Left colon (tissue), 2 donors: Measurements from ENCODE around the gene PRSS37. TPM values are rescaled to one million over a fixed set of nuclear protein-coding genes. Genes with fewer than 3 reads are reported as not detected.
"Not testable (repeated sequence)": the region's sequence is repeated elsewhere in the genome, so short reads cannot be mapped to it uniquely, and the experiment has no call there.

Source experiments
- ATAC-seq: fragments of 200-7000 bp; cut with Tn5 transposase; one replicate; pipeline ENCODE4 v1.9.1; 2020; ENCODE audit warnings: mild to moderate bottlenecking, moderate library complexity
- DNase-seq, 2 donors: peaks; one replicate each; pipeline ENCODE4 v3.0.0-alpha.2; 2020
- intact Hi-C, 2 donors: fragments of 100-400 bp; cut with DNase I in 1 of 2; cut with micrococcal nuclease in 1 of 2; formaldehyde crosslinking; loops; one replicate each; pipeline versions ENCODE4 v1.11.2 to v1.14.0; 2022; cut with DNase I, micrococcal nuclease
- long read RNA-seq: library from polyadenylated mRNA; unstranded; transcript quantifications from one replicate; pipeline ENCODE4 v2.0.0, GENCODE V29; 2021
- total RNA-seq, 2 donors: library from RNA; stranded (reverse); fragmentation: NEBNext Ultra II Directional; extraction: Animal tissue kit (Norgen Biotek cat#: 25700); gene quantifications; one replicate each; pipeline ENCODE4 v1.2.1, GENCODE V29; 2021
- donor health status: DM: no; HTN: no; CAD: no.
- donor health status: DM: yes; HTN: yes; CAD: no.

Gene PRSS37, protein sequence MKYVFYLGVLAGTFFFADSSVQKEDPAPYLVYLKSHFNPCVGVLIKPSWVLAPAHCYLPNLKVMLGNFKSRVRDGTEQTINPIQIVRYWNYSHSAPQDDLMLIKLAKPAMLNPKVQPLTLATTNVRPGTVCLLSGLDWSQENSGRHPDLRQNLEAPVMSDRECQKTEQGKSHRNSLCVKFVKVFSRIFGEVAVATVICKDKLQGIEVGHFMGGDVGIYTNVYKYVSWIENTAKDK
- total RNA-seq = not detected
- long read RNA-seq = 0 reads

DNA sequence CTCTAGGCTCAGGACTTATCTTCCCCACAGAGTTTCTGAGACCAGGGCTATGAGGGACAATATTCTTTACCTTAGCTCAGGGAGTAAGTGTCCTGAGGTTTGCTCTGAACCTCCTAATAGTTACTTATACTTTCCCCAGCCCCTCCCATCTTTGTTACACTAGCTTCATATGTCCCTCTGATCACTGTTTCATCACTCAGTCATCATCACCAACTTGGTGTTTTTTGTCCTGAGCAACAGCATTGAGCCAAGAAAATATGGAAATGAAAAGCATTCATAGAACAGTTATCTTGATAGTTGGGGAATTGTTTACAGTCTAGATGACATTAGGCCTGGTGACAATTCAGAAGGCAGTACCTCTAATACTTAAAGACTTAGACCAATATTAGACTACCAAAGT, at the start of gene PRSS37:
Gene PRSS37, minus strand, starts transcription at position 101 of the 400 bp plus-strand sequence. CDS start 436 bp downstream, outside the sequence.
- intact Hi-C loops = no loop called here
- DNase-seq = no peak
- ATAC-seq = no peak

DNA sequence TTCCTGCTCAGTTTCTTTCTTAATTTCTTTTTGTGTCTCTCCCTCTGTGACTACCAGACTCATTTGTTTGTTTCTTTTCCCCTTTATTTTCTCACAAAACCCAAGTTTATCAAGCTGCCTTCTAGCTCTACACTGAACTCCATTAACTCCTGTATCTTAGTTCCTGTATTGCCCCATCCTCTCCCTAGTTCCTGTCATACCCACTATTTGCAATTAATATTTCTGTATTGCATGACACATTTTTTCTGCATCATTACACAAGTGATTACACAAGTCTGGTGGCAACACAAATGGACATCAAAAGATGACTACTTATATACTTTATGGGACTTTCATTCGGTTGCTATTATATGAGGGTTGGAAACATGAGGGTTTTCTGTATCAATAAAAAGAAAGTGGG, 48.0 kb upstream of the PRSS37 start:
- intact Hi-C loops = no loop called here
- no peak for DNase-seq
- no peak for ATAC-seq

DNA sequence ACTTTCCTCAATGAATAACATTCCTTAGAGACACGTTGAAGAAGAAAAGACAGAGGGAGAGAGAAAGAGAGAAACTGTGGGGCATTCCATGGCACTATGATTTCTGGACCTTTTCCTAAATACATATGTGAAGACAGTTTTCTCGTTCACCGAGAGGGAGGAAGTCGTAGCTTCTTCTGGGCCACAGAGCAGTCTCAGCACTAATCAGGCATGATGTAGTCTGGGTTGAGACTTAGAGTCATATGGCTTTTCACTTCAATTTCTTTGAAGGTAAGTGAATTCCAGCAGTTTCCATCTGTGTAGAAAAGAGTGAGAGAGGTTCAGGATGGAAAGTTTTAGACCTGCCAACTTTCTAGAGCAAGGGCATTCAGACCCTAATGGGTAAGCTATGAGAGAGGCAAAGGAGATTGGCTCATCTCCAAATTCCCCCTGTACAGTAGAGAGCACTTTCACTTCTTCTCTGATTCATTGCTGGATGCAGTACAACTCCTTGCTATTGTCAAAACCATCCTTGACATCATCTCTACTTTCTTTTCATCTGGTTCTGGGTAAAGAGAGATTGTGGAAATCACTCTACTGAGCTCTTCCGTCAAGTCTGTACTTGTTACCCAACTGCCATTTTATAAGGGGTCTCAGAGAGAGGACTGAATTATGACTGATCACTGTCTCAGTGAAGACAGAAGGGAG, 43.4 kb upstream of the PRSS37 start:
- ATAC-seq = no peak
- intact Hi-C loops = no loop called here
- DNase-seq = no peak

DNA sequence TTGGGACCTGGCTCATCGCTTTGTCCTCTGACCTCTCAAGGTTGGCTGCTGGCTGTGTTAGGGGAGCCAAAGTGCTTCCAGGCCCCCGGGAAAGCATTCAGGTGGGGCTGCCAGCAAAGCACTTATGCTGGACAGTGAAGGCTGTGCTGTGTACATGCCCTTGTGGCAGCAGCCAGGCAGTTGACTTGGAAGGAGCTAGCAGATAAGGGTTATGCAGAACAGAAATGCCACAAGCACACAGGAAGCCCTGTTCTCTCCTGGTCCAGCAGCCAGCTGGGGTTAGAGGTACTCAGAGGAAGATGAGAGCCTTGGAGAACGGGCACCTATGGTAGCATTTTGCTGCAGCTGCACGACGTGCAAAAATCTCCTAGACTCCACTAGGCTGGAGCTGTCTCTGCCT, 39.7 kb upstream of the PRSS37 start:
- DNase-seq = no peak
- intact Hi-C loops = no loop called here
- ATAC-seq = no peak

DNA sequence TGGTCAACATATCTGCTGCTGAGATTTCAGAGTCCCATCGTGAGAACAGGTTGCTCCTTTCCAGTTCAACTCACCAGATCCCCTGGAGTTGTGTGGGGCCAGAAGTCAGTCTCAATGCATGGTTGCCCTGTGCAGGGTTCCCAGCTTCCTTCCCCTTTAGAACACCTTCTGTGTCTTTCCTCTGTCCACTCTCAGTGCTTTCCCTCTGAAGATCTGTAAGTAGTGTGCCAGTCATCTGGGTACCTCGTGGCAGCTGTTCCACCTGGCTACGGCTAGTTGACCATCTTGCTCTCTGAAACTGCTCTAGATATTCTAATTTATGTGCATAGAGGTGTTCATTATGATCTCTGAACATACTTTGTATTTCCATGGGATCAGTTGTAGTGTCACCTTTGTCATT, 36.1 kb upstream of the PRSS37 start:
- intact Hi-C loops = no loop called here
- ATAC-seq = no peak

DNA sequence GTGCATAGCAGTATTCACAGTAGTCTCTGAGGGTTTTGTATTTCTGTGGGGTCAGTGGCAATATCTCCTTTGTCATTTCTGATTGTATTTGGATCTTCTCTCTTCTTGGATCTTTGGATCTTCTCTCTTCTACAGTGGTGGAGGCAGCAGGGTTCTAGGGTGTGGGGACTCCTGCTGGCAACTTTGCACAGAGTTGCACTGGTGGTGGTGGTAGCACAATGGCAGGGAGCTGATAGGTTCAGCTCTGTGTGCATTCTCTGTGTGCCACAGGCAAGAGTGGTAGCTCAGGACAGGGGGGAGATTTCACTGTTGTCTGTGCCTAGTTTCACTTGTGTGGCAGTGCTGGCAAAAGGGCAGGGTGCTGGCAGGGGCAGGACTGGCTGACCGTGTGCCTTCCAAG, 35.1 kb upstream of the PRSS37 start:
- intact Hi-C loops = no loop called here
- ATAC-seq (no peak), DNase-seq (no peak)

More for the DNA sequence above, 36.1 kb upstream of the PRSS37 start:
- no peak for DNase-seq

DNA sequence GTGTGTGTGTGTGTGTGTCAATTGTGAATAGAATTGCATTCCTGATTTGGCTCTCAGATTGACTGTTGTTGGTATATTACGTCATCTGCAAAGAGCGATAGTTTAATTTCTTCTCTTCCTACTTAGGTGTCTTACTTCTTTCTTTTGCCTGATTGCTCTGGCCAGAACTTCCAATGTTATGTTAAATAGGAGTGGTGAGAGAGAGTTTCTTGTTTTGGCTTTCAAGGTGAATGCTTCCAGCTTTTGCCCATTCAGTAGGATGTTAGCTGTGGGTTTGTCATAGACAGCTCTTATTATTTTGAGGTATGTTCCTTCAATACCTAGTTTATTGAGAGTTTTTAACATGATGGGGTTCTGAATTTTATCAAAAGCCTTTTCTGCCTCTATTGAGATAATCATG, 34.2 kb upstream of the PRSS37 start:
- ATAC-seq (no peak), DNase-seq (no peak)
- intact Hi-C loops = no loop called here

DNA sequence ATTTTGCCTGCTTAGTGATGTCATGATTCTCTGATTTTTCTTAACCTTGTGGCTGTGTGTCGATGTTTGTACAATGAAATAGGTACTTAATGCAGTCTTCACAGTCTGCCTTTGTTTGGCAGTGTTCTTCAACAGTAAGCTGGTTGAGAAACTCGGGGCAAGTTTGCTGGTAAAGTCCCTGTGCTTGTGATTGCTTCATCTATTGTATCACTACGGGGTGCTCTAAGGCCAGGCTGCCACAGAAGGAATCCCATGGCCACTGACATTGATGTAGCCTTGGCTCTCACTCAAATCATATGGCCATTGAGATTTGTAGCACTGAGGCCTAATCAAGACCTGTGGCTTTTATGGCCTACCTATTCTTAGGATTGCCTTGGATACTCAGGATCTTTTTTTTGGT, 33.5 kb upstream of the PRSS37 start:
- ATAC-seq (no peak), DNase-seq (no peak)
- intact Hi-C loops = no loop called here

DNA sequence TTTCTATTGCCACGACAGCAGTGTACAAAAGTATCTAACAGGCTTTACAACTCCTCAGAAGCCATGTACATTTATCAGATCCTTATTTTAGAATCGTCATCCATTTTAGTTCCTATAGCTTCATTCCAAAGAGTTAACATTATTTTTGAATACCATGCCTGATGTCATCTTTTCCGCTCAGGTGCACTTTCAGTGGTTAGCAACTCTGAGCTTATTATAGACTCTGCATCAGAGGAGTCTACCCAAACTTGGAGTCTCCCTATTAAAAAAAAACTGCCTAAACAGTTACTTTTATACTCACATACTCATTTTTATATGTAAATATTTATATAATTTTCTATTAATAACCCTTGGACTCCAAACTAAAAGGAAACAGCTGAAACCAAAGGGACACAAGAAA, 31.6 kb upstream of the PRSS37 start:
- intact Hi-C loops = no loop called here
- no peak for ATAC-seq
- no peak for DNase-seq

DNA sequence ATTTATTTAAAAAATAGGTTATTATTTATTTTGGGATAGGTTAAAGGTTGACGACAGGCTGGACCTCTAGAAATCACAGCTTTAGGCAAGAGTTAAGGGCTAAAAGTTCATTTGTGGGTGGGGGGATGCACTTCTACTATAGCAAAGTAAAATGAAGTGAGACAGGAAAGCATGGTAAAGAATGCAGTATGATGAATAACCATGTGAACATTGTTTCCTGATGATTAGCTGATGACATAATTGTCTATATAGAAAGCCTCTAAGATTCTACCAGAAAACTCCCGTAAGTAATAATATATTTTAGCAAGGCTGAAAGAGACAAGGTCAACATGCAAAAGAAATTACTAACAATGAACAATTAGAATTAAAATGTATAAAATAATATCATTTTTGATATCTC, 25.7 kb upstream of the PRSS37 start:
- DNase-seq (no peak), ATAC-seq (no peak)
- intact Hi-C loops = no loop called here

DNA sequence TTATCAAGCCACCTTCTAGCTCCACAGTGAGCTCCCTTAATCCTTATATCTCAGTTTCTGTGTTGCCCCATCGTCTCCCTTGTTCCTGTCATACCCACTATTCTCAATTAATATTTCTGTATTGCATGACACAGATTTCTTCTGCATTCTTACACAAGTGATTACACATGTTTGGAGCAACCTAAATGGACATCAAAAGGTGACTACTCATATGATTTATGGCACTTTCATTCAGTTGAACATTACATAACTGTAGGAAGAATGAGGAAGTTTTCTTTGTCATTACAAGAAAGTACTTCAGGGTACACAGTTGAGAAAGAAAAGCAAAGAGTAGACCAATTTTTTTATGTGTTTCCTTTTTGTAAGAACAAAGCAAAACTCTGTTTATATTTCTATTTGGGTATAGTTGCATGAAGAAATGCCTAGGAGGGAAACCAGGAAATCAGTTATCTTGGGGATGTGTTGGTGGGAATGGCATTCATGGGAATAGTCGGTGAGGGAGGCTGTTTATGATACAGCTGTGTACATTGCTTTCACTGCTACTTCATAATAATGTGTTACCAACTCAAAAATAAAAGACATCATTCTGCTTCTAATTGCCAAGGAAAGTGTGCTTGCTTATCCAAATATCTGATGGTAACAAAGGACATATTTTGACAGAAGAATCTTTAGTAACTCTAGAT, 23.6 kb upstream of the PRSS37 start:
- intact Hi-C loops = no loop called here
- DNase-seq (no peak), ATAC-seq (no peak)

DNA sequence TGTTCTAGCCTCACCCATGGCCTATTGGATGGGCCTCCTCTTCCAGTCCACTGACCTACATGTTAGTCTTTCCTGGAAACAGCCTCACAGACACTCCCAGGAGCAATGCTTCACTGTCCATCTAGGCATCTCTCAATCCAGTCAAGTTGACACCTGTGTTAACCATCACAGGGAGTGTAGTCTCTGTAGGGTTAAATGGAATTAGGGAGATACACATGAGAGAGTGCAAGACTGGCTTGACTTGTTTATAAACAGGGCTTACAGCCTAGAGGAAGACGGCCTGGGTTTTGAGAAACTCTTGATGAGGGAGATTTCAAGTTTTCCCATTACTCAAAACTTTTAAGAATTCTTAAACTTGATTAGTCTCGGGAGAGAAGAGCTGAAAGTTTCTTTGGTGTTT, 18.9 kb upstream of the PRSS37 start:
- DNase-seq = no peak
- ATAC-seq = no peak

DNA sequence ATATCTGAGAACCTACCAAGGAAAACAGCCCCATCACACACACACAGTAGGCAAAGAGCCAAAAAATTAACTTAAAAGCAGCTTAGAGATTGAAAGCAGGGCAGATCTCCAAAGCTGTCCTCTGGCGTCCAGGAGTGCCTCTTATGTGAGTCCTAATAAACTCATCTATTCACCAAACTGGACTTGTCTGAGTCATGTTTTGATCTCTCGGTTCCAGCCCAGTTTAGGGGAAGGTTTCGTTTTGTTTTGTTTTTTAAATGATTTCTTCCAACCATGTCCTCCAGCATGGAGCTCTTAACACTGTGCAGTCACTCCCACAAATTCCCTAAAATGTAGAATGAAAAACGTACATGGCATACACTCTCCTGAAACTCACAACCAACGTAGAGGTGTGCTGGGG, 6.7 kb upstream of the PRSS37 start:
- DNase-seq (no peak), ATAC-seq (no peak)
- intact Hi-C loops = no loop called here

More for the DNA sequence above, 18.9 kb upstream of the PRSS37 start:
- intact Hi-C loops = no loop called here

DNA sequence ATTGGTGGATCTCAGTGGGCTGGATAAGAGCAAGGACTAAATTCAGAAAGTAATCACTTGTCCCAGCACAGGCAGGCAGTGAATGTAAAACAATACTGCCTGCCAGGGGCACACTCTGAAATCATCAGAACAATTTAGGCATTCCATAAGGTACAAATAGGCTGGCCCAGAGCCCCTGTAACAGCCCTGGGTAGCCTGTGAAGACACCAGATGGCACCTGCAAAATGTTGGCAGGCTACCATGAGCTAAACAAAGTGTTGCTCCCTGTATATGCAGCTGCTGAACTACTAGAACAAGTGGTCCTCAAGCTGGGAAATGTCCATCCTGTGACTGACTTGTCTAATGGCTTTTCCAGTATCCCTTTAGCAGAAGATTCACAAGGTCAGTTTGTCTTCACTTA, 3.0 kb upstream of the PRSS37 start:
- no peak for ATAC-seq
- no peak for DNase-seq
- intact Hi-C loops = no loop called here

DNA sequence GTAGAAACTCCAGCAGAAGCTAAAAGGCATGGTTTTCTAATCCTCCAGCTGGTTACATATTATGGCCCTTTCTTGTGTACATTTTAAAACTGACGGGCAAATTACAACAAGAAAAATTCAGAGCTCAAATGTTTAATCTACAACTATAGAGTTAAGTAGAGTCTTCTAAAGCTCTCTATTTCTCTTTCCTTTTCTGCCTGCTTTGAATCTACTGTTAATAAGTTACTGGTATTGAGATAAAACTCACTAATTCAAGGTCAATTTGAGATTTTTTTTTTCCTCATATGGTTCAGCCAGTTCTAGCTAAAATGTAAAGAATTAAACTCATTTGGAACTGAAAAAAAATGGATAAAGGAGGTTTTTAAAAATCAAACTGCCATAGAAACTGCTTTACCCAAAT, 1.6 kb upstream of the PRSS37 start:
- intact Hi-C loops = no loop called here
- no peak for ATAC-seq
- DNase-seq = no peak

DNA sequence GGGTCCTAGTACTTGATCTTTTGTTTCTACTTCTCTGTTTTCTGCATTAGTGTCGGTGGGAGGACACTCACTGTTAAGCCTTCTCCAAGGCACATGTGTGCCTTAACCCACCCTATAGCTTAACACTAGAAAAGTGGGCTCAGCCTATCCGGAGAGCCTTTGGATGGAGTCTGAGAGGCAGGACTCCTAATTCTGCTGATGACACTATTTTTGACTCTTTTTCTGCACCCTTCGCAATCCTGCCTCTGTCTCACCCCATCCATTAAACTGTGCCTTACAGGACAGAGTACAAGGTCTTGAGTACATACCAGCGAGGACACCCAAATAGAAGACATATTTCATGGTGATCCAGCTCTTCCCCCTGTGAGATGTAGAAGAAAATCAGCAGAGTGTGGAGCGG, 577 bp downstream of the PRSS37 start:
- DNase-seq = no peak
- ATAC-seq = no peak
- intact Hi-C loops = no loop called here

DNA sequence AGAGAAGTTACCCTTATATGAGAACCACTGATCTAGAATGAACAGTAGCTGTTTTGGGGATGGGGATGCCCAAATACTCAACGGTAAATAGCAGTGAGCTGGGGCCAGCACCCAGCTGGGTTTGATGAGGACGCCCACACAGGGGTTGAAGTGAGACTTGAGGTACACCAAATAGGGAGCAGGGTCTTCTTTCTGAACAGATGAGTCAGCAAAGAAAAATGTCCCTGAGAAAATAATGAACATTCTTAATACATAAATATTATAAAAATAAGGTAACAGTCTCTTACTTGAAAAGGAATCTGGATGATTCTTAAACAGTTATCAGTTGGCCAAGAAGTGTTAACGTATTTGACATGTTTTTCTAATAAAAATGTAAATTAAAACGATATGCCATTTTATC, 2.0 kb downstream of the PRSS37 start:
- no peak for DNase-seq
- ATAC-seq = no peak
- intact Hi-C loops = no loop called here

DNA sequence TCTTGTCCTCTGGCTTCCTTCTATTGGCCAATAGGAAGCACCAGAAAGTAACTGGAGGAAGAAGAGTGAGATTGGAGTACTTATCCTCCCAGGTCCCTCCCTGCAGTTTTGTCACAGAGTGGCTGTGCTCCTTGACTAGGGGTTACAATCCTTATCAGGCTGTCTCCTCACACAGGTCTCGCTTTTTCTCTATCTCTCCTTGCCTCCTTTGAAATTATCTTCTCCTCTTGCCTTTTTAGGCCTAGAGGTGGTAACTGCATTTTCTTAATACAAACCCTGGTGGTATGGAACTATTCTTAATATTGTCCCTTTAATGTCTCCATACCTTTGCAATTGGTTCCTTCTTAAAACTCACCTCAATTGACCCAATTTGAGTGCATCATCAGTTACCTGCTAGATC, 2.7 kb downstream of the PRSS37 start:
- DNase-seq (no peak), ATAC-seq (no peak)
- intact Hi-C loops = no loop called here

DNA sequence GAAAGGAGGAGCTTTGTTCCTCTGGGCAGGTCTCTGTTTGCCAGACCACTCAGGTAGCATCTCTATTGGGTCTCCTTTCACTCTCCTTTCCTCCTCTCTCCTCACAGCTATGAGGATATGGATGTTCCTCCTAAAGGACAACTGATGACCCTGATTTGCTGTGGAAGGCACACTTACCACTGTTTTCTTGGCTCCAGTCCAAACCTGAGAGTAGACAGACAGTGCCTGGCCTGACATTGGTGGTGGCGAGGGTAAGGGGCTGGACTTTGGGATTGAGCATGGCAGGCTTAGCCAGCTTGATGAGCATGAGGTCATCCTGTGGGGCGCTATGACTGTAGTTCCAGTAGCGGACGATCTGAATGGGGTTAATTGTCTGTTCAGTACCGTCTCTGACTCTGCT, 3.6 kb downstream of the PRSS37 start:
- DNase-seq (no peak), ATAC-seq (no peak)
- intact Hi-C loops = no loop called here

DNA sequence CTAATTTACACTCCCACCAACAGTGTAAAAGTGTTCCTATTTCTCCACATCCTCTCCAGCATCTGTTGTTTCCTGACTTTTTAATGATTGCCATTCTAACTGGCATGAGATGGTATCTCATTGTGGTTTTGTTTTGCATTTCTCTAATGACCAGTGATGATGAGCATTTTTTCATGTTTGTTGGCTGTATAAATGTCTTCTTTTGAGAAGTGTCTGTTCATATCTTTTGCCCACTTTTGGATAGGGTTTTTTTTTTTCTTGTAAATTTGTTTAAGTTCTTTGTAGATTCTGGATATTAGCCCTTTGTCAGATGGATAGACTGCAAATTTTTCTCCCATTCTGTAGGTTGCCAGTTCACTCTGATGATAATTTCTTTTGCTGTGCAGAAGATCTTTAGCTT, 18.9 kb downstream of the PRSS37 start:
- ATAC-seq, intact Hi-C loops, DNase-seq: not testable (repeated sequence)
